Pericardium fibroblast (primary cell): ENCODE measurements around the gene ATG7. TPM values are rescaled to one million over a fixed set of nuclear protein-coding genes. Genes with fewer than 3 reads are reported as not detected.

ENCODE experiments used
- total RNA-seq: library from RNA; depleted of rRNA; stranded (reverse); fragments of >200 nt; gene quantifications from 2 replicates; pipeline ENCODE4 v1.2.3, GENCODE V29; 2015

ATG7 gene, protein sequence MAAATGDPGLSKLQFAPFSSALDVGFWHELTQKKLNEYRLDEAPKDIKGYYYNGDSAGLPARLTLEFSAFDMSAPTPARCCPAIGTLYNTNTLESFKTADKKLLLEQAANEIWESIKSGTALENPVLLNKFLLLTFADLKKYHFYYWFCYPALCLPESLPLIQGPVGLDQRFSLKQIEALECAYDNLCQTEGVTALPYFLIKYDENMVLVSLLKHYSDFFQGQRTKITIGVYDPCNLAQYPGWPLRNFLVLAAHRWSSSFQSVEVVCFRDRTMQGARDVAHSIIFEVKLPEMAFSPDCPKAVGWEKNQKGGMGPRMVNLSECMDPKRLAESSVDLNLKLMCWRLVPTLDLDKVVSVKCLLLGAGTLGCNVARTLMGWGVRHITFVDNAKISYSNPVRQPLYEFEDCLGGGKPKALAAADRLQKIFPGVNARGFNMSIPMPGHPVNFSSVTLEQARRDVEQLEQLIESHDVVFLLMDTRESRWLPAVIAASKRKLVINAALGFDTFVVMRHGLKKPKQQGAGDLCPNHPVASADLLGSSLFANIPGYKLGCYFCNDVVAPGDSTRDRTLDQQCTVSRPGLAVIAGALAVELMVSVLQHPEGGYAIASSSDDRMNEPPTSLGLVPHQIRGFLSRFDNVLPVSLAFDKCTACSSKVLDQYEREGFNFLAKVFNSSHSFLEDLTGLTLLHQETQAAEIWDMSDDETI
- 16.9 and 19.1 TPM in 2 replicates for total RNA-seq

GRCh38 chr3:11271986-11272904 lies at the start of gene ATG7:
ATG7 (plus strand) TSS chr3:11272397; CDS start chr3:11298696, 26,299 bp downstream.

Other genes starting within 250 kb of the ATG7 start
- gene HRH1, start 117.9 kb upstream of the ATG7 start, total RNA-seq, result 4.0 and 7.5 TPM in 2 replicates